HG02763 (cell line): ENCODE results near the gene ELMOD1.

Experiments used
- ATAC-seq: cut with Tn5 transposase; IDR thresholded peaks from one replicate; pipeline ENCODE4 v1.9.1; 2021; ENCODE audit warnings: mild to moderate bottlenecking, moderate library complexity; ENCODE audit not compliant: unreplicated experiment

Gene ELMOD1

GRCh38 chr11:107631931-107632330 is 41.0 kb downstream of the ELMOD1 start:
- ATAC-seq, result no peak

DNA sequence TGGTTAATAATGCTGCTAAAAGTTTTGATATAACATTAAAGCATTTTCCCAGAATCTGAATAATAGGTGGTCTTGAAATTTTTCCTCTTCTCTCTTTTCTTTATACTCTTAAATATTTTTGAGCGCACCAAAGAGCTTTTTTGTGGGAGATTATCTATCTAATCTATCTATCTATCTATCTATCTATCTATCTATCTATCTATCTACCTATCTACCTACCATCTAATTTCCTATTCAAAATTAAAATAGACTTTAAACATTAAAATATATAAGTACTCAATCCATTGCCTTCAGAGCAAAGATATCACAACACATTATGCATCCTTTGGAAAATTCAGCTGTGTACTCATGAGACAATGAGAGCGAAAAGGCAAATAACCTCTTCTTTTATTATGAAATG is 55.8 kb downstream of the ELMOD1 start:
- ATAC-seq, result no peak

GRCh38 chr11:107648242-107648641 is 57.3 kb downstream of the ELMOD1 start:
- no peak for ATAC-seq

- no peak for ATAC-seq
Measured at GRCh38 chr11:107651672-107652071, 60.7 kb downstream of the ELMOD1 start.

GRCh38 chr11:107653076-107653475 is 62.1 kb downstream of the ELMOD1 start:
- no peak for ATAC-seq

- no peak for ATAC-seq
Measured at GRCh38 chr11:107655602-107656001, 64.7 kb downstream of the ELMOD1 start.

GRCh38 chr11:107659310-107659709 is 68.4 kb downstream of the ELMOD1 start:
- ATAC-seq, result no peak

GRCh38 chr11:107660066-107660465 is 69.1 kb downstream of the ELMOD1 start:
- ATAC-seq, result no peak

DNA sequence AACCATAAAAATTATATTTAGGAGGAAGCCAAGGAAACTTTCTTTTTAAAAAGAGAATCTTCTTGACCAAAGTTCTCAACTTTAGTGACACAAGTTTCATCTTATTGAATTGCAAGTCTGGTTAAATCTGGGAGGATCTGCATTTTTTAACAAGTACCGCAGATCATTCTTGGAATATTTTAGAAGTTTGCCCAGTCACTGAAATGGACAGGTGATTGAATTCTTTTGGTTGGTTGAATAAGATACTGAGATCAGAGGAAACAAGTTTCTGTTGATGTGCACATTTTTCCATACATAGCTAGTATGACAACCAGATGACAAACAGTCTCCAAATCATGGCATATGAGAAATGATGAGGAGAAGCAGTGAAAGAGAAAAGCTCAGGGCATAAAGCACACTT is 70.7 kb downstream of the ELMOD1 start:
- no peak for ATAC-seq

- ATAC-seq, result no peak
Measured at GRCh38 chr11:107665018-107665417, 74.1 kb downstream of the ELMOD1 start.

- no peak for ATAC-seq
Measured at GRCh38 chr11:107666911-107667613, 76.1 kb downstream of the ELMOD1 start.

- no peak for ATAC-seq
Measured at GRCh38 chr11:107669191-107669740, 78.3 kb downstream of the ELMOD1 start.

GRCh38 chr11:107669893-107670601 is 79.1 kb downstream of the ELMOD1 start:
- ATAC-seq, result no peak

DNA sequence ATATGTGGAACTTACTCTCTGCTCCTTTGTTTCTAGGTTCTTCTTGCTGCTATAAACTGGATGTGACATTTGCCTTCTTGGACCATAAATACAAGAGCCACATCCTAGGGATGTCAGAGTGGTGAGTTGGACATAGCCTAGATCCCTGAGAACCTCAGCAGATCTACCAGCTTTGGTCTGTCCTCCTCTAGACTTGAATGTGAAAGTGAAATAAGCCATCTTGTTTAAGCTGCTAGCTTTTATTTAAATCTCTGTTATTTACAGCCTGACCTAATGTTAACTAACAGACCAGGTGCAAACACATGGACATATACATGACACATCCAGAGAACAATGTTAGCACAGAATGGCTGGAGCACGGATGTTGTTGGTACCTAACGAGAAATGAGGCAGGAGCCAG is 85.0 kb downstream of the ELMOD1 start:
- ATAC-seq, result no peak

DNA sequence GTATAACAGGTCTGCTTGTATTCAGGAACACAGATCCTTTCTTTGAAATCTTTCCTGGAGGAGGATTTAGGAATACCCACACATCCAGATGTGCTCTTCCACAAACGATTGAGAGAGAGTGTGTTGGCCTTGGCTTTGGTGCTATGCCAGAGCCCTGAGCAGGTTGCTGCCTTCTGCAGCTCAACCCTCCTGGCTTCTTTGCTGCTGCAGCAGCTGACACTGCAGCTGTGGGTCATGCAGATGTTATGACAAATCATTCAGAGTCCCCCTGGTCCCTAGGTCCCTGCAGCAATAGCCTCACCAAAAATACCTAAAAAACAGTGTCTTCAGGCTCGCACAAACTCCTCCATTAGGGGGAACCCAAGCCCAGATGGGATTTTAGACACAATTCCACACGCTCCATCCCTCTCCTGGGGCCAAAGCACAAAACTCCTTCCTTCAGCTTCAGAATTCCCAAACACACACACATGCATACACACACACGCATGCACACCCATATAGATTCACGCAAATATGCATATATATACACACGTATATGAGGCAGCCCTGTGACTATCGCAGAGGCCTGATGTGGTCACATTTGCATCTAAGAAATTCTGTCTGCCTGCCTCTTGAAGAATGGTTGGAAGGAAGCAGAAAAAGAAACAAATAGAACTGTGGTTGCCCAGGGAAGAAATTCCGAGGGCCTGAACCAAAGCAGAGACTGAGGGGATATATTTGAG is 85.5 kb downstream of the ELMOD1 start:
- no peak for ATAC-seq

DNA sequence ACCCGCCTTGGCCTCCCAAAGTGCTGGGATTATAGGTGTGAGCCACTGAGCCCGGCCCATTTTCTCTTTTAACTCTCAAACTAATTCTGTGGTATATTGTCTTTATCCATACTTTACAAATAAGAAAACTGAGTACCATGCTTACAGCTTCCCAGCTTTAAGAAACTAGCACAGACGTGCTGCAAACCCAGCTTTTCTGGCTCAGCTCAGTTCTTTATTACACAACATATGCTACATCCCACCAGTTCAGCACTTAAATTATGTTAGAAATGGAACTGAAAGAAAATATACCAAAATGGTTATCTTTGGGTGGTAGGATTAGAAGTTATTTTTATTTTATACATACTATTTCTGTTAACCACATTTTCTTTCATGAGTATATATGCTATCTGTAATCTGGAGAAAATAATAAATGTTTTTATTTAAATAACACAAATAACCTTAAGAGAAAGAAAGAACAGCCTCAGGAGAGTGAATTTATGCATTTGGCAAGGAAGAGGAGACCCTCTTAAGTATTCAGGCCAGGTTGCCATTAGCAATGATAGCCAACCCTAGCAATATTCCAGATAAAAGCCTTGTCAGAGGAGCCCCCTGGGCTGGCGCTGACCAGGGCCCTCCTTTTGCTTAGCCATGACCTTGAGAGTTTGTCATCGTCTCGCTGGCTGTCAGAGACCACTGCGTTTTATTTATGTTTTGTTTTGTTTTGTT is 87.1 kb downstream of the ELMOD1 start:
- no peak for ATAC-seq

DNA sequence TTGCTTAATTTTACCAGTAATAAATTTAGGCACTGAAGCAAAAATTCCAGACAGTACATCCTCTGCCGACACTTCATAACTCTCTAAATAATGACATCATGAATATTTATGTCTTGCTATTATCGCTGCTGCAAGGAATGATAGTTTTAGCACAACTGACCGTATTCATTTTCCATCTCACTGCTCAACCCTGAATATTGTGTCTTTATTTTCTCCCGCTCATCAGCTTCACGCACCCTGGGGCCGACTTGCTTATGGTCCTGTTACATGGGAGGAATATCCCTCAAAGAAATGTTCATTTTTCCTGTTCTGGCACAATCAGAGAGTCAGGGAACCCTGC is 87.7 kb downstream of the ELMOD1 start:
- no peak for ATAC-seq

- ATAC-seq, result no peak
Measured at GRCh38 chr11:107679255-107680024, 88.5 kb downstream of the ELMOD1 start.

- ATAC-seq, result no peak
Measured at GRCh38 chr11:107682171-107682570, 91.2 kb downstream of the ELMOD1 start.

DNA sequence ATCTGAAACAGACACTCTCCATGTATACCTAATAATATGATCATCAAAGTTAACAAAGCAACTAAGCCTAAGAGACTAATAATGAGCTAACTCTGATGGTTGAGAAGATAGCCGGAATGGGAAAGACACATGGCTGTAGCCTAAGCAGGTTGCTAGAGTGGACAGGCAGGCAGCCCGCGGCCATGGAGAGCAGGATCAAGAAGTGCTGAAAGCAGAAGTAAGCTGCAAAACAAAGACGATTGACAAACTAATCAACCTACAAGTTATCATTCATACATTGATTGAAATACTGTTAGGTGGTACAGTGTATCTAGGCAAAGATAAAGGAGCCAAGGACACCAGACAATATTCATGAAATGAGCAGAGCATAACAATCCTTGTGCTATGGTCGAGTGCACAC is 91.6 kb downstream of the ELMOD1 start:
- no peak for ATAC-seq
